Lower leg skin (tissue), 4 donors: ENCODE results near the gene NOG. TPM values are rescaled to one million over a fixed set of nuclear protein-coding genes. Genes with fewer than 3 reads are reported as not detected.
A peak's percentile ranks its signal among the peaks of the same experiment; 100 is the strongest.

ENCODE experiments used
- DNase-seq, 2 donors: peaks; one replicate each; pipeline ENCODE4 v3.0.0-alpha.2; 2019; ENCODE audit warnings: low spot score in 2 of 2
- H3K4me3 ChIP-seq: fragments of 200-600 bp; sonication (generic); 2 replicates; pipeline ENCODE4 v1.5.1; 2017; ENCODE audit warnings: mild to moderate bottlenecking, low read depth; ENCODE audit not compliant: poor library complexity, severe bottlenecking
- POLR2A ChIP-seq, 2 donors: fragments of 450-650 bp; IDR thresholded peaks; one replicate each; pipeline ENCODE4 v1.6.1; 2016 to 2017; ENCODE audit warnings: antibody characterized with exemption in 2 of 2, mild to moderate bottlenecking in 1 of 2, moderate library complexity in 1 of 2
- WGBS, 2 donors: methylation state at CpG; one replicate each; pipeline ENCODE4 v1.1.5; 2018; 5-methylcytosine and 5-hydroxymethylcytosine counted together
- intact Hi-C: fragments of 100-400 bp; cut with DNase I; formaldehyde crosslinking; loops from one replicate; pipeline ENCODE4 v1.15.0; 2023; ENCODE audit warnings: low total_unique reads
- total RNA-seq, 4 donors: library from RNA; depleted of rRNA; stranded (reverse); fragments of >200 nt; gene quantifications; one replicate each; pipeline ENCODE4 v1.1.0, GENCODE V29; 2016
- TF ChIP-seq, protein P1 (sequence below), 3 donors: fragments of 450-650 bp; IDR thresholded peaks; one replicate each; pipeline ENCODE4 v1.5.1; 2016; ENCODE audit warnings: antibody characterized with exemption in 3 of 3, mild to moderate bottlenecking in 3 of 3, moderate library complexity in 2 of 3

NOG gene
- total RNA-seq, 4 donors from 2014 or later: 0.30 to 0.78 (median 0.52) TPM; not detected in 1

DNA sequence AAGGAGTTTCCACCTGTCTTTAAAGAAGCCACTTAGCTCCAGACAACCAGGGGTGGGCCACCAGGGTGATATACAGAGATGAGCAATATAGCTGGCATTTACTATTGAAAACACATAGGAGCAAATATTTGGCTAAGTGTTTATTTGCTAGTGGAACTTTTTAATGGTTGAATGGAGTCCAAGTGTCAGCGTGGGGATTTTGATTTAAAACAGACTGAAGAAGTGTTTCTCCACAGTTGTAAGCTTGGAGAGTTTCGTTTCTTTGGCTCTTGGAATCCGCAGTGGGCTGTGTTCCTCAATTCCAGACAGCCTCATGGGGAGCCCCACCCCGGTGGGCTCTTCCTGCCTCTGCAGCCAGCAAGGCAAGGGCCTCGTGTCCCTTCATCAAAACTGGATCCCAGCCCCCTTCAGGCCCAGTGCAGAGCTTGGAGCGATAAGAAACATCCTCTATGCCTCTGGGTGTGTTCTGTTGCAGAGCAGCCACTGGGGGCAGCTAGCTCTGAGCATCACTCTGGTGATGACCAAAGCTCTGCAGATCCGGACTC lies 36.1 kb downstream of the NOG start:
- intact Hi-C loops: no loop called here
- no peak overlapping the region for H3K4me3 ChIP-seq
- no peak for DNase-seq
- WGBS, 2 donors: 20 to 28% methylated on average over 7 of the region's 7 CpGs
- no peak for TF ChIP-seq POLR2A (IDR thresholded peaks at IDR 0.05)
- TF ChIP-seq, protein P1, sequence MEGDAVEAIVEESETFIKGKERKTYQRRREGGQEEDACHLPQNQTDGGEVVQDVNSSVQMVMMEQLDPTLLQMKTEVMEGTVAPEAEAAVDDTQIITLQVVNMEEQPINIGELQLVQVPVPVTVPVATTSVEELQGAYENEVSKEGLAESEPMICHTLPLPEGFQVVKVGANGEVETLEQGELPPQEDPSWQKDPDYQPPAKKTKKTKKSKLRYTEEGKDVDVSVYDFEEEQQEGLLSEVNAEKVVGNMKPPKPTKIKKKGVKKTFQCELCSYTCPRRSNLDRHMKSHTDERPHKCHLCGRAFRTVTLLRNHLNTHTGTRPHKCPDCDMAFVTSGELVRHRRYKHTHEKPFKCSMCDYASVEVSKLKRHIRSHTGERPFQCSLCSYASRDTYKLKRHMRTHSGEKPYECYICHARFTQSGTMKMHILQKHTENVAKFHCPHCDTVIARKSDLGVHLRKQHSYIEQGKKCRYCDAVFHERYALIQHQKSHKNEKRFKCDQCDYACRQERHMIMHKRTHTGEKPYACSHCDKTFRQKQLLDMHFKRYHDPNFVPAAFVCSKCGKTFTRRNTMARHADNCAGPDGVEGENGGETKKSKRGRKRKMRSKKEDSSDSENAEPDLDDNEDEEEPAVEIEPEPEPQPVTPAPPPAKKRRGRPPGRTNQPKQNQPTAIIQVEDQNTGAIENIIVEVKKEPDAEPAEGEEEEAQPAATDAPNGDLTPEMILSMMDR (IDR thresholded peaks at IDR 0.05): no peak

DNA sequence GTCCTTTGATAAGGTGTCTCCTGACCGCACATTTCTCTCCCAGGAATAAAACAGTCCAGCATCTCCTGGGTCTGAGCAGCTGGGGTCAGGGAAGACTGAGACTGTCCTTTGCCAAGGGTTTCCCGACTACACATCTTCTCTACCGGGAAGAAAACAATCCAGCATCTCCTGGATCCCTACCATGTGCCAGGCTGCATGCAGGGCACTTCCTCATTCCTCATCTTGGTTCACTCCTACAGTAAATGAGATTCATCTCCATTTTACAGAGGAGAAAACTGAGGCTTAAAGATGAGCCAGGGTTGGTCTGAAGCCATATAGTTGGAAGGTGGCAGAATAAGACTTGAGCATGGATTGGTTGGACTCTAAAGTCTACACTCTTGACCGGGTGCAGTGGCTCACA lies 36.7 kb downstream of the NOG start:
- H3K4me3 ChIP-seq: no peak overlapping the region
- TF ChIP-seq, protein P1 (IDR thresholded peaks at IDR 0.05): no peak
- TF ChIP-seq POLR2A (IDR thresholded peaks at IDR 0.05): no peak
- 63 to 78% methylated on average over 4 of the region's 4 CpGs for WGBS, 2 donors
- intact Hi-C loops: no loop called here
- DNase-seq: no peak

DNA sequence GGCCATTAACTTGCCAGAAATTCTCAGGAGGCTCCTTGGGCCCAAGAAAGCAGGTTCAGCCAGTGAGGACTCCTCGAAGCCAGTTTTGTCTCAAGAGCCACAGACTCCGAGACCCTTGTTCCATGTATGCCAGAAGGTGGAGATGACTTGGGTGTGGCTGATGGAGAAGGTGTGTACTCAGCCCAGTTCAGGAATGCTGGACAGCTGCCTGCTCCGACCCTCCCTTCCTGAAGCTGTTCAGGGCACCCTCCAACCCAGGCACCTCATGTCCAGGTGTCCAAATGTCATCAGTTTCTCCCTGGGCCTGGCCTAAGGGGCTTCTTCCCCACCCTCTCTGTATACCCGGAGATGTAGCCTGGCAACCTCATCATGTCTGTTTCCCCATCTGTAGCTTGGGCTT lies 40.2 kb downstream of the NOG start:
- peak in 1 of 2 donors; percentile 28 for DNase-seq
- WGBS, 2 donors: 80 to 87% methylated on average over 4 of the region's 4 CpGs
- H3K4me3 ChIP-seq: no peak overlapping the region
- TF ChIP-seq POLR2A (IDR thresholded peaks at IDR 0.05): no peak
- TF ChIP-seq, protein P1 (IDR thresholded peaks at IDR 0.05): no peak
- intact Hi-C loops: no loop called here

DNA sequence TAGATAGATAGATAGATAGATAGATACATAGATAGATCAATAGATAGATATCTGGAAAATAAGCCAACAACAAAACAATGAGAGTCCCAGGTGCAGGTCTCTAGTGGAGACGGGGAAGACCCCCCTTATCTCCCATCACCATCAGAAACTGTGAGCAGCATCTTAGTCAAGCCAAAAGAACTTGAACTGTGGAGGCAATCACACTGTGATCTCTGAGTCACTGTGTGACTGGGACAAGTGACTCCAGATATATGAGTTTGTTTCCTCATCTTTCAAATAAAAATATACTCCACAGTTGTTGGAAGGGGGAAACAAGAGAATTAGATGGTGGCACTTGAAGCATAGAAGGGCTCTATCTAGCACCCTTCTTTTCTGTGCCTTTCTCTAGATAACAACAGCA lies 42.1 kb downstream of the NOG start:
- 59 to 70% methylated on average over 1 of the region's 1 CpG for WGBS, 2 donors
- DNase-seq: peak in 1 of 2 donors; percentile 18
- TF ChIP-seq POLR2A (IDR thresholded peaks at IDR 0.05): no peak
- TF ChIP-seq, protein P1 (IDR thresholded peaks at IDR 0.05): no peak
- H3K4me3 ChIP-seq: no peak overlapping the region
- intact Hi-C loops: no loop called here

GRCh38 chr17:56636265-56636664 lies 42.8 kb downstream of the NOG start:
- WGBS, 2 donors: 28 to 33% methylated on average over 3 of the region's 3 CpGs
- intact Hi-C loops: no loop called here
- TF ChIP-seq, protein P1 (IDR thresholded peaks at IDR 0.05): no peak
- TF ChIP-seq POLR2A (IDR thresholded peaks at IDR 0.05): no peak
- no peak overlapping the region for H3K4me3 ChIP-seq
- DNase-seq: peak in 1 of 2 donors; percentile 64

- 75 to 76% methylated on average over 8 of the region's 8 CpGs for WGBS, 2 donors
- DNase-seq: peak in 1 of 2 donors; percentile 20
- TF ChIP-seq, protein P1 (IDR thresholded peaks at IDR 0.05): no peak
- TF ChIP-seq POLR2A (IDR thresholded peaks at IDR 0.05): no peak
- no peak overlapping the region for H3K4me3 ChIP-seq
- intact Hi-C loops: no loop called here
Observed at GRCh38 chr17:56637254-56637653, 43.8 kb downstream of the NOG start.
